ENCODE data around the gene CABYR.
A peak's percentile ranks its signal among the peaks of the same experiment; 100 is the strongest.
"Not testable (repeated sequence)": the region's sequence is repeated elsewhere in the genome, so short reads cannot be mapped to it uniquely, and the experiment has no call there.

The CABYR gene

DNA sequence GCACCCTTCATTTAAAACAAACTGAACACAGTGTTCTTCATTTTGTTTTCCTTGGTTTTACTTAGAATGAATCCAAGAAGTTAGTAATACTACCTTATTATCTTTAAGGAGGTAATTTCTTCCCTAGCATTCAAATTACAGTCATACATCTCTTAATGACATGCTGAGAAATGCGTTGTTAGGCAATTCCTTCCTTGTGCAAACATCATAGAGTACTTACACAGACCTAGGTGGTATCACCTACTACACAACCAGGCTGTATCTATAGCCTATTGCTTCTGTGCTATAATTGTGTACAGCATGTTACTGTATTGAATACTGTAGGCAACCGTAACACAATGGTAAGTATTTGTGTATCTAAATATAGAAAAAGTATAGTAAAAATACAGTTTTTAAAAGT, 8.4 kb upstream of the CABYR start:
- DNase-seq, result no peak

DNA sequence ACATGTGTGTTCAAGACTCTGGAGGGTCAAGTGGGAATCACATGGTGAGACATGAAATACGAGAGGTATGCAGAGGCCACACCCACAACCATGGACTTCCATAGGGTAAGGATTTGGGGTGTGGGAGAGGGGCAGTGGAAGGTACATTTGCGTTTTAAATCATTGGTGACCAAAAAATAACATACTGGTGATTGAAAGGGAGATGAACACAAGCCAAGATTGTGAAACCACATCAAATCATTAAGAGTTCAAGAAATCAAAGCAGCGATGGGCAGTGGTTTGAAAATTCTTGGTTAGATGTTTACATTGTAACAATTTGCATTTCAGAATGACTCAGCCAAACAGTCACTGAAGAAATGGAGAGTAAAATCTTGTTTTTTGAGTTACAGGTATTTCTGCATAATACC, 1.9 kb upstream of the CABYR start:
- peak; percentile 11 for DNase-seq

DNA sequence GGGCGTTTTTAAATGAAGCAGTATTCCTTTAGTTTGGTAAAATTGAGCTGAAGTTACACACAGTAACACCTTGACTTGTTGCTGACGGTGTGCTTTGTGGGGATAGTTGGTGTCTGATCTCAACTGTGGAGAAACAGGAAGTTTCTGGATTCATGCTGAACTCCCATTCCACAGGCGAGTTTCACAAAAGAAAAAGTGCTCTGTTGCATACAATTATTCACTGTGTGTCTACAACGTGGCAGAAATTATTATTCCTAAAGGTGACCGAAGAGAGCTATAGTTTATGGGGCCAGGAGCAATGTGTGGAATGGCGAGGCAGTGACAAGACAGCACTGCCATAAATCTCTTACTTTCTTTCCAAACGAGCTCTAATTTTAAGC, 463 bp upstream of the CABYR start:
- DNase-seq, result no peak

DNA sequence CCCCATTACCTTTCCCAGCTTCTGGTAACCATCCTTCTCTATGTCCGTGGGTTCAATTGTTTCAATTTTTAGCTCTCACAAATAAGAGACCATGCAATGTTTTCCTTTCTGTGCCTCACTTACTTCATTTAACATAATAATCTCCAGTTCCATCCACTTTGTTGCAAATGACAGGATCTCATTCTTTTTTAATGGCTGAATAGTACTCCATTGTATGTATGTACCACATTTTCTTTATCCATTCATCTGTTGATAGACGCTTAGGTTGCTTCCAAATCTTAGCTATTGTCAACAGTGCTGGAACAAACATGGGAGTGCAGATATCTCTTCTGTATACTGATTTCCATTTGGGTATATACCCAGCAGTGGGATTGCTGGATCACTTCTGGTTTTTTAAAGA, 1.8 kb downstream of the CABYR start:
- no peak for DNase-seq

DNA sequence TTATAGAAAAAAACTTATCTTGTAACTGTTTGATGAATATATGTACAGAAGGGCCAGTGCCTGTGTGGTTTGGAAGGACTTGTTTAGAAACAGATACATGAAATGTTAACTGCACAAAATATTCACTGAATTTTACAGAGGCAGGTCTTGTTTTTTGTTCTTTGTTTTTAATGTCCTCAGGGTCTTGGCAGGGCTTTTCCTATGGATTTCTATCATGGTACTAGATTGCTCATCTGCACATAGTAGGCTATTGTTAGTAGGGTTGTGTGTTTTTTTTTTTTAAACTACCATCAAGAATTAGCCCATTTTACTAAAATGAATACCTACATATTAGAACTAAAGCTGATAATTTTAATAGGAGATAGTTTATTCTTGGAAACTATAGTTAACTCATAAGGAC, 3.5 kb downstream of the CABYR start:
- DNase-seq, result no peak

DNA sequence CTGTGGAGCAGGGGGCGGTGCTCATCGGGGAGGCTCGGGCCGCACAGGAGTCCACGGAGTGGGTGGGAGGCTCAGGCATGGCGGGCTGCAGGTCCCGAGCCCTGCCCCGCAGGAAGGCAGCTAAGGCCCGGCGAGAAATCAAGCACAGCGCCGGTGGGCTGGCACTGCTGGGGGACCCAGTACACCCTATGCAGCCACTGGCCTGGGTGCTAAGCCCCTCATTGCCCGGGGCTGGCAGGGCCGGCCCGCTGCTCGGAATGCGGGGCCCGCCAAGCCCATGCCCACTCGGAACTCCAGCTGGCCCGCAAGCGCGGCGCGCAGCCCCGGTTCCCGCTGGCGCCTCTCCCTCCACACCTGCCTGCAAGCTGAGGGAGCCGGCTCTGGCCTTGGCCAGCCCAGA, 10.7 kb downstream of the CABYR start:
- not testable (repeated sequence) for DNase-seq

DNA sequence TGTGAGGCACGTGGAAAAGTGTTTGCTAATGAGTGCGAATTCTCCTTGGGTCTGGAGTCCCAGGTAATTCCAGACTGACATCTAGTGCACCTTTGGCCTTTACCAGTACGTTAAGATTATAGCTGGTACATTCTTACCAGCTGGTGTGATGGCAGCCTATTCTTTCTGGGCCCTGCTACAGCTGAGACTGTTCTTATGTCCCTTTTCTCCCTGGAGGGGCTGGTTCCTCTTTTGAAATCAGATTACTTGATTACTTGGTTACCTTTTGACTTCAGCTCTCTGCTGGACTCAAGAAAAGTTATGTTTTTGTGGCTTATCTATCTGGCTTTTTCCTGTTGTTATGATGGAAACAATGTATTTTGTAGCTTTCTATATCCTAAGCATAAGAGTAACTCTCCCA, 14.5 kb downstream of the CABYR start:
- DNase-seq, result no peak

DNA sequence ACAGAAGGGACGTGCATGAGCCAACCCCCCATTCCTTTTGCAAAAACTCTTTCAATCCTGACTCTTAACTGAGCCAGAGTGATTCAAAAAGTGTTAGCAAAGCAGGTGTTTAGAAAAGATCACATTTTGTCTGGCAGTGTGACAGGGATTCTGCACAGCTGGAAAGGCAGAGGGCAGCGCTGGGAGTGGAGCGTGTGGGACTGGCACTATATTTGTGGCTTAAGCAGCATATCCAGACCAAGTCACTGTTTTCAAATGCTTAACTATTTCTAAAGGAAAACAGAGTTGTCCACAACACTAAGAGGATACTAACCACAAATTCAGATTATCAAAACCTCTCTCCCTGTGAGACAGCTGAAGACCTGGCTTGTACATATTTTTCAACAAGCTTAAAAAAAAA, 19.0 kb downstream of the CABYR start:
- DNase-seq, result no peak

DNA sequence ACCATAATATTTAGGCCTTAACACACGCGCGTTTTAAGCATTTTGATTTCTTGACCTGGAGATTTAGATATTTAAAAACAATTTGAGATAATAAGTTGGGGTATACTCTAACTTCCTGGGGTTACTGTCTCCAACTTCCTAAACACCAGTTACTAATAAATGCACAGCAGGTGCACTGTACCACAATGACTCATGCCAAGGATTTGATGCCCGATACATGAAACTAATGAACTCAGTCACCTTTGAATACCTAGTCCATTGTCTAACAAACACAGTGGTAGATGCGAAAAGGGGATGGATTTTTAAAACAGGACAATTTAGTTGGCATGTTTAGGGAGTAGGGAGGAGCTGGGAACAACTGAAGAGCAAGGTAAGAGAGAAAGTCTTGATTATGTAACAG, 21.2 kb downstream of the CABYR start:
- no peak for DNase-seq

DNA sequence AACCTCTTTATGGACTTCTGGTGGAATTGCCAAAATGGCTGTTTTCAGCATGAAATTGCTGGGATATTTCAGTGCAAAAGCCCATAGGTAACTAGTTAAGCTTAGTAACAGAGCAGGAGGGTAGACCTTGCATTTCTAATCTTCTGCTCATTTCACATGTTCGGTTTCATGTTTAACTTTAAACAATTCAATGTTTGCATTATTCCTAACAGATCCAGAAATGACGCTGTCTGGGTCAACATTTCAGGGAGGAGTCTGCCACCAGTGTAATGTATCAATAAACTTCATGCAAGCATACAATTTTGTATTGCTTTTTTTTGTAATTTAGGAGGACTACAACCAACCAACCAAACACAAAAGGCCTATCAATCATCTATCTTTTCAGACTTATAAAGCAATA, 22.4 kb downstream of the CABYR start:
- DNase-seq, result no peak

DNA sequence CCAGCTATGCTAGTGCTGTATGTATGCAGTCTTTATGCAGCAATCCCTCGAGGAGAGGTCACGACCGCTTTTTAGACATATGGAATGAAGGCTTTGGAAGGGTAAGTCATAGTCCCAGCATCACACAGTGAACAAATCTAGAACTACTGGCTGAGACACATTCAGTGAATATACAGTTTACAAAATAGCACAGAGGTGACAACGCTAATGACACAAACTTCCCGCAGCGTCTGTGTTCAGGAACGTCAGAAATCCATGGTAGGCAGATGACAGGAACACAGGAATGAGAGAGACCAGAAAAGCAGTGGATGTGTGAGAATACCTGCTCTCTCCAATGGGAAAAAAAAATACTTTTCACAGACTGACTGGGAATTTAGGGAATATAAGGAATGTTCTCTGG, 29.6 kb downstream of the CABYR start:
- no peak for DNase-seq

DNA sequence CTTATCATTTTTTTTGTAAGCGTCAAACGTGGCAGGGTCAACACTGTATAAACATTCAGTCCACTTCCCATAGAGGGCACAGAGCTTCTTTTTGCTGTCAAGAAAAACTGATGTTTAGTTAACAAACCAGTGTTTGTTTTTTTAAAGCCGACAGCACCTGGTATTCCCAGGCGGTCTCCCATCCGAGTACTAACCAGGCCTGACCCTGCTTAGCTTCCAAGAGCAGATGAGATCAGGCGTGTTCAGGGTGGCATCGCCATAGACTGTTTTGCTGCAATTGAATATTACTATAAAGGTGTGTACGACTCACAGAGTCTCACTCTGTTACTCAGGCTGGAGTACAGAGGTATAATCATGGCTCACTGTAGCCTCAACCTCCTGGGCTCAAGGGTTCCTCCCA, 31.5 kb downstream of the CABYR start:
- no peak for DNase-seq

DNA sequence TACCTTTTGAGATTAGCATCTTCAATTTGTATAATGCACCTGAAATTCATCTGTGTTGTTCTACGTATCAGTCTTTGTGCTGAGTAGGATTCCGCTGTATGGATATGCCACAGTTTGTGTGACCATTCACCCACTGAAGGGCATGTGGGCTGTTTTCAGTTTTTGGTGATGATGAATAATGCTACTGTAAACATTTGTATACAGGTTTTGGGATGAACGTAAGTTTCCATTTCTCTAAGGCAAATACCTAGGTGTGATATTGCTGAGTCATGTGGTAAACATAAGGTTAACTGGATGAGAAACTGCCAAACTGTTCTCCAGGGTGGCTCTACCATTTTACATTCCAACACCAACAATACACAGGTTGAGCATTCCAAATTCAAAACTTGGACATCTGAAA, 35.1 kb downstream of the CABYR start:
- no peak for DNase-seq

DNA sequence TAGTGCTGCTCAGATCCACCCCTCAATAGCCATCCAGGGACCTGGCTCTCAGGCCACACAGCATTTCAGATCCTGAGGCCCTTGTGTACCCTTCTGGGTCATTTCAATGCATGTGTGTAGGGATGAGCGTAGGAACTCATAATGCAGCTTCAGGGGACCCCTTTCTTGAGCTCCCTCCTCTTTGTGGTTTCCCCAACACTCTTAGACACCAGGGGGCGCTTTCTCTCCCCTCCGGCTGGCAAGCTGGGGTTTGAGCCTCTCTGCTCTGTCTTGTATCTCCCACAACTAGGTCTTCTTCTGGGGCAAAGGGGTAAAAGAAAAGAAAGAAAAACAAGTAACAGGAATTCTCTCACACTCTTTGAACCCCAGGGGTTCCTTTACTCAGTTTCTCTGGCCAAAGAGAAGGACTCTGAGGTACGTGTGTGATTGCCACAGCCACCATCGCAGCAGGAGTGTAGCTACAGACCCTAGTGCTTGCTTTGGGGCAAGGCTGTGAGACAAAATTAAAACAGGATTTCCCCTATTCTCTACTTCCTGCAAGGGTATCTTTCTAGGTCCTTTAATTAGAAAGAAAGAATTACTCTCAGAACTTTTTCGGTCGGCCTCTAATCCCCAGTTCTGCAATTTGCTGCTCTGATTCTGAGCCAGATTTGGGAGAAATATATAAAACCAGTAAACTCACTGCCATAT, 38.0 kb downstream of the CABYR start:
- DNase-seq, result peak; percentile 57

DNA sequence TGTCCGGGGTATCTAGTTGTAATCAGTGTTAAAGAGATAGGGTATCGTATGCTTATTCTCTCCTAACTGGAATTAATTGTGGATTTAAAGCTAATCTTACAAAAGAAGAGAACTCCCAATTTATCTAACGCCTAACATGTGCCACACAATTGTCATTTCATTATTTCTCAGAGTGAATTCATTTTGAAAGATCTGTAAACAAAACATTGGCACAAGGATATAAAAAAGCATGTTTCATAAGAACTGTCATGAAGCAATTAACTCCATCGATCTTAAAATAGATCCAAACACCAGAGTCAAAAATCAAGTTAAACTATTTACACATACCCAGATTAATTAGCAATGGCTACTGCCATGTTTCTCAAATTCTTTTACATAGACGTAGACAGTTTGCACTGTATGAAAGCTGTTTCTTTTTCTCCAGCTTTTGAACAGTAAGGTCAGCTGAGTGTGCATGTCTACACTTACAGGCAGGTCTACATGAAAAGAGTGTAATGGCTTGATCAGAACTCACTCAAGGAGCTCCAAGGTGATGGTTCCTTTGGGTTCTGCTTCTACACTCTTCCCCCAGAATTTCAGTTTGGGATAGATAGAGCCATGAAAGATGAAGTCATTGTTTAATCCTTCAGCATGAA, 38.8 kb downstream of the CABYR start:
- no peak for DNase-seq

DNA sequence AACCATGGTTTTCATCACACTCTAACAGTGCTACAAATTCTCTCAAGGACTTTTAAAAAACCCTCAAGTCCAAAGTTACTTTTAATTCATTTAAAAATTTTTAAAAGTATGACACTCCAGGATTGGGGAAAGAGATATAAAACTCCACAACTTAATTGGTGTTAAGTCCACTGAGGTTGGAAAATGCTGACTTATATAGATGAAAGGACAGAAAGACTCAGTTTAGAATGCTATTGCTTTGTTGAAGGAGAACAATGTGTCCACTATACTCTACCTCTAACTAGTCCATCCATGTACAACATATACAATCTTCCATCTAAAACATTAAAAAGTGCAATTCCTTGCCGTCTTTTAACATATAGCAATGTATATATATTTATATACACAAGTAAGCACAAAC, 41.2 kb downstream of the CABYR start:
- no peak for DNase-seq

DNA sequence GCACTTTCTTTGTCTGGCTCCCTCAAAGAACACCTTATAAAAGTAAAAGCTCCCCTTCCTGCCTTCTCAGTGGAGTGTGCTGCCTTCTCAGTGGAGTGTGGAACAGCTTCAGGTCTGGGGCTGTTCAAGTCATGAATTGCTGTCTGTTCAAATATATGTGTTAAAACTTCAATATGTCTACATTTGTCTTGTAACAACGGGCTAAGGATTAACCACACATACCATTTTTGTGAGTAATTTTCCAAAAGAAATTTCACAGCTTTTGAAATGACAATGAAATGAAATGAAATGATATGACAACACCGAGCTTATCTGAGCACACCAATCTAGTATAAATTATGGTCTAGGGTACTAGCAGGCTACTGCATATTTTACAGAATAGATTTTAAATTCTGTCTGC, 42.9 kb downstream of the CABYR start:
- peak; percentile 42 for DNase-seq

DNA sequence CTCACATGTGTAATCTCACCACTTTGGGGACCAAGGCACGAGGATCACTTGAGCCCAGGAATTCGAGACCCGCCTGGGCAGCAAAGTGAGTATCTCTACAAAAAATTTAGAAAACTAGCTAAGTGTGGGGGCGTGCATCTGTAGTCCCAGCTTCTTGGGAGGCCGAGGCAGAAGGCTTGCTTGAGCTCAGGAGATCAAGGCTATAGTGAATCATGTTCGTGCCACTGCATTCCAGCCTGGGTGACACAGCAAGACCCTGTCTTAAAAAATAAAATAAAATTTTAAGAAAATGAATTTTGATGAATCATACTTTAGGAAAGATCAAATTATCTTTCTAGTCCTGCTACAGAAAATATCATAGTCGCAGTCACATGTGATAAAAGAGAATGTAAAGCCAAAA, 46.9 kb downstream of the CABYR start:
- peak; percentile 67 for DNase-seq

DNA sequence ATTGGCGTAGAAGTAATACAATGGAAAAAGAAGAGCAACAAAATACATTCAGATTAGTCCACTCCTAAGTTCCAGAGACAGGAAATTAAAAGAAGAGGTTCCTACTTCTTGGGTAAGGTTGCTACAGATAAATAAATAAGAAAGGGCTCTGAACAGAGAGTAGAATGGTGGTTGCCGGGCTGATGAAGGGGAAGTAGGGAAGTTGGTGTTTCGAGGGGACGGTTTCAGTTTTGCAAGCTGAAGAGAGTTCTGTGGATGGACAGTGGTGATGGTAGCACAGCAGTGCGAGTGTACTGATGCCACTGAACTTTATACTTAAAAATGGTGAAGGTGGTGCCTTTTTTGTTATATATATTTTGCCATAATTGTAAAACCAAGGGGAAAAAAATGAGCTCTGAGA, 48.2 kb downstream of the CABYR start:
- DNase-seq, result no peak

DNA sequence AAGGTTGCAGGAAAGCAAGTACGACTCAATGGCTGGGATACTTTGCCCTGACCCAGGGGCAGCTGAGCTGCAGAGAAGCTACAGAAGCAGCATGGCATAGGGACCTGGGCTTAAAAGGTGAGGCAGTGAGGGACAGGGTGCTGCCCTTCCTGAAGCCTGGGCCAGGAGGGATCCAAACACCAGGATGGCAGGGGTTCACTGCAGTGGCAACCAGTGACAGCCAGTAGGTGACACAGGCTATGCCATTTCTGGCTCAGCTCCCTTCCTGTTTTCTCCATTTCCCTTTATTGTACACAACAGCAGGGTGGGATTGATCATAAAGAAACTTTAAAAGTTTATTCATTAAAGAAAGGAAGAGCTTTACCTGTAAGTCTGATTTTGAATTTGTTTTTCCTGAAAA, 48.8 kb downstream of the CABYR start:
- DNase-seq, result no peak

DNA sequence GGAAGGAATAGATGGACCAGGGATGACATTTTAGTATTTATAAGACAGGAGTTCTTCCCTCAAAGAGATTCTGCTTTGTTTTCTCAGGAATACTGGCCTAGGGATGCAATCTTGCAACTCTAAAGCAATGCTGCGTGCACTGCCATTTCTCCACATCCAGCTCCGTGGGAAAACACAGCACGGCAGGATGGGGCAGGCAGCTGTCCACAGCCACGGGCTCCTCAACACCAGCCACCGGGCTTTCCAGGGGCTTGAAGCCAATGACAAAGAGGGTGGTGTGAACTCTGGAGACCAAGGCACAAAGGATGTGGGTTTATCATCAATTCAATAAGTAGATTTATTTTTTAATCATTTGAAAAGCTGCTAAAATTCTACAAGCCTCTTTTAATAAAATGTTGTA, 49.3 kb downstream of the CABYR start:
- DNase-seq, result no peak

DNA sequence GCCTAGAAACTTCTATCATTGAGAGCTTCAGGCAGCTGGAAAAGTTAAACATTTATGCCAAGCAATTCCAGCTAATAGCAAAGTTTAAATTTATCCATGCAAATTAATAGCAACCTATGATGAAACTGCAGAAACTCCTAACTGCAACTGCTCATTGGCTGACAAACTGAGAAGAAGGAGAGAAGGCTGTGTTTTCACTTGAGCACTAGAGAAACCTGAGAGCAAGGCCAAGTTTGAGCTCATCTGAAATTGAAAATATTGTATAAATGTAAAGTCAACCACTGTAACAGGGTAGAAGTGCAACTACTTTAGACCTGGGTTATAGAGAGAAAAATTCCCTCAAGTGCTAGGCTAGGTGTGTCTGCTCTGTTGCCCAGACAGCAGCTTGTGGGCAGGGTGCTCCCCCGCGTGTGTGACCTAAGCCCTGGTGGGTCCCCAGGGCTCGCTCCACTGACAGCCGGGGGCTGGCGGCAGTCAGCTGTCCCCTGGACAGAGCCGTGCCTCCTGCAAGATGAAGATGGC, 50.2 kb downstream of the CABYR start:
- no peak for DNase-seq

DNA sequence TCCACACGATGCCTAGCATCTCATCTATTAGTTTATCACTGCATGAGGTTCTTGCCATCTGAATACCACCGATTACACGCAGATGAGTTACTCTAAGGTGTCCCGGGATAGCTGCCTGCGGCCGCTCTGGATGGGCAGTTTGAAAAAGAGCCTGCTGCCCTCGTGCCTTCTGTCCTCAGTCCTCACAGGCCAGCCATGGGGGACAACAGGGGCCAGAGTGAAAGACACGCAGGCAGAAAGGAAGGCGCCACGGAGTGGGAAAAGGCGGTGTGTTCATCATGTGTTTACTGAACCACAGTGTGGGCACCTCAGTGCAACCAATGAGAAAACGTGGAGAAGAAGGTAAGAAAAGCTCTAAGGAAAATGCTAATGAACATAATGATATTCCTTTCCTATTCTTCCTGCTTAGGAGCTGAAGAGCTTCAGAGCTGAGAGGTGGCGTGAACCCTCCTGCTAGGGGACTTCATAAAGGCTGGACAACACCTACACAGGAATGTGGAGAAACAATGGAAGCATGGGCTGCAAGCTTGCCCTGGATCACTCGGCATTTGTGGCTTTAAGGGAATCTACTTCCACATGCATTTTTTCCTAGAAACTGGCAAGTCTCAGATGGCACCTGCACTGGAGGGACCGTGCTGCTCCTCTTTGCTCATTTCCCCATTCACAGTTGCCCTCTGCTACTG, 50.9 kb downstream of the CABYR start:
- no peak for DNase-seq

DNA sequence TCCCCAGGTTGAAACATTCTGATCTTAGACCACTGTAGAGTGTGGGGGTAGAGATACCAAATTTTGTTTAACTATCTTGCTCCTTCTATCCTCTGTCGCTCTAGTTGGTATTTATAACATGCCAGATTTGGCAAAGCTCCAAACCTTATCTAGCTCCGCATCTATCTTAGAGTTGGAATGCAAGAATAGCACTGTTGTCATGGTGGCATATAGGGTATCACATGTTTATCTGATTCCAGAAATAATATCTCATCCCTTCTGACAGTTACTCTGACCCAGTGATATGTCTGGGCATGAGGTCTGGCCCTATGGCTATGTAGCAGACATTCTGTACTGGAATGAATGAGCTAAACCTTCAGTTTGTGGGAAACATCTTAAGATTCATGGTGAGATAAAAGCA, 51.7 kb downstream of the CABYR start:
- DNase-seq, result no peak

Data from EL (cell line).